GM19099 (cell line): ENCODE results near the gene AOAH.

Experiments used
- POLR2A ChIP-seq: IDR thresholded peaks from 3 replicates; pipeline ENCODE4 v1.6.1; 2011; ENCODE audit warnings: low read depth; ENCODE audit not compliant: insufficient read length; ENCODE audit errors: extremely low read depth

AOAH gene

DNA sequence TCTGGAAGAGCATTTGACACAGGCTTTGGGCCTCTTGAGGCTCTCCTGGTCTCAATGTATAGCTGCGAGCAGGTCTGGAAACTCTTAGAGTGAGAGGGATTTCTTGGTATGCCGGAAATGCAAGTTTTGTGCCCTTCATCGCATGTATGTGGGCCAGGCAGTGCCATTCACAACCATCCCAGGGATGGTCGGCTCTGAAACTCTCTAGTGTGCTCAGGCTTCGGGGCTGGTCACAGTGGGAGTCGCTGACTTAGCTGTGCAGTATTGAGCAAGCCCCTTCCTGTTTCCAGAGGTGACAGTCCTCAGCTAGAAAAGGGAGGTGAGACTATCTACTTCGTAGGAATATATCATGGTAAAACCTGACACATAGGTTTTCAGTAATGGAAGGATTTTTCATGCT lies 2.0 kb upstream of the AOAH start:
- no peak for TF ChIP-seq POLR2A

DNA sequence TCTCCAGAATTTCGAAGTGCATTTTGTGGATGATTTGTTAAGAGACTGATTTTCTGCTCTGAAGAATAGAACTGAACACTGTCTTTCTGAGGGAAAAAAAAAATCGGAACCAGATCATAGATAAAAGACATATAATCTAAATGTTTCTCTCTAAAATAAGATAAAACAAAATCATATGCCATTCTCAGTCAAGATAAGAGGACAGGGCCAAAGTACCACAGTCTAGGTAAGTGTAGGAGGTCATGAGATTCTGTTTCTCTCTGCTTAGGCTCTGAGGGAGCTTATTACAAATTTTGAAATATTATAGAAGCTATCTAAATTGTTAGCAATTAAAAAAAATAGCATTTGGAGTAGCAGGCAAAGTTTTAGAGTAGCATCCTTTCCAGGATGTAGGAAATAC lies 702 bp upstream of the AOAH start:
- TF ChIP-seq POLR2A: no peak

DNA sequence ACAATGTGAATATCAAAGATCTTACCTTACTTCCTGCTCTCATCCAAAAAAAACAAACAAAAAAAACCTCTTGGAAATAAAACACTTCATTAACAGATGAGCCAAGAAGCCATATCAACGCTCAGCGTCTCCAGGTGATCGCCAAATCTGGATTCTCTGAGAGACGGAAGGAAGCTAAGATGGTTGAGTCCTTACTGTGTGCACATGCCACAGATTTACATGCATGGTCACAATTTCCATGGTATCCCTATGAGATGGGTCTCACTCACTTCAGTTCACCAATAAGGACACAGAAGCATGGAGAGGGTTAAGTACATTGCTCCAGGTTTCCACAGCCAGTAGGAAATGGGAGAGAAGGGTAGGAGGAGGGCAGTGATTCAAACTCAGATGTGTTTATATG lies 1.0 kb downstream of the AOAH start:
- no peak for TF ChIP-seq POLR2A

DNA sequence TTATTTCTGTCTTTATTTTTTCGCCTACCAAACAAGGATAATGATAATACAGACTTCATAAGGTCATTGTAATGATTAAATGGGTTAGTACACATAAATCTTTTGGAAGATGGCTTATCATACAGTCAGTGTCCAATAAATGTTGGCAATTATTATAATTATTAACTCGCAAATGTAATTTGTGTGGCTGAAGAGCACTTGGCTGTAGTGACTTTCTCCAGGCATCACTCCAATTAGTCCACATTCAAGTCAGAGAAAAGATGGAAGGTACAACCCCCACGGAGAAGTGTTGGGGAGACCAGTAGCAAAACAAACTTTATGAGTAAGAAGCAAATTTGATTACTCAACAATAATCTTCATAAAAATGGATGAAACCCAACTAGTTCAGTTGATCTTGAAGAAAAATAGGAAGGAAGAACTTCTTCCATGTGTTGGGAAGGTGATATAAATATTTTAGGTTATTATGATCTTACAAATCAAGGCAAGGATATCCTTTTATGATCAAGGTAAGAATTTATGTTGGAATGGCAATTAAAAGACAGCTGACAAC lies 5.1 kb downstream of the AOAH start:
- TF ChIP-seq POLR2A: no peak

DNA sequence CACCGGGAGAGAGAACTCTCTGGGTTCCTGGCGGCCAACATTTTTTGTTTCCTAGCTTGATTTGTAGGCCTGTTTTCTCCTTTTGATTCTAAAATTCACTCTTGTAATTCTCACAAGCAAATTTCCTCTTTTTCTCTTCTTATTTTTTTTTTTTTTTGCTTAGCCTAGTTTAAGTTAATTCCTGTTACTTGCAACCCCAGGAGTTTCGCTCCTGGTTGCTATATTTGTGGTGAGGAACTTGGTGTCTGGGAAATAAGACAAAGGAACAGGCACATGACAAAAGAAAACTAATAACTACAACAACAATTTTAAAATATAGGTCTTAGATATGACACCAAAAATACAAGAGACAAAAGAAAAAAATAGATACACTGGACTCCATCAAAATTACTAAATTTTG lies 6.7 kb downstream of the AOAH start:
- TF ChIP-seq POLR2A: no peak

DNA sequence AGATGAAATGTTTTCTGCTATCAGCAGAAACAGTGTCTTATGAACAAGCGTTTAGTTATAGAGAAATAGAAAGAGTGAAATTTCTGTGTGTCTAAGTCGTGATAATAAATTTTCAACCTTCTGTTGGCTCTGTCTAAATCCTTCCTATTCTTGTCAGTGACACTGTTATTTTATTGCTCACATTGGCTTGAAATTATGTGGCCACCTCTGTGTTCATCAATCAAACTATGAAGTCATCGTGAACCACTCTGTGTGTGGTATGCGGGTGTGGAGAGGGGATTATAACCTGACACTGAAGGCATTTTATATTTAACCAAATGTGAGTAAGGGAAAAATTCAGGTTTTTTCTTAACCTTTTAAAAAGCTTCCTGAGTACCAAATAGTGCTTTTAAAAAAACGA lies 12.3 kb downstream of the AOAH start:
- TF ChIP-seq POLR2A: no peak

DNA sequence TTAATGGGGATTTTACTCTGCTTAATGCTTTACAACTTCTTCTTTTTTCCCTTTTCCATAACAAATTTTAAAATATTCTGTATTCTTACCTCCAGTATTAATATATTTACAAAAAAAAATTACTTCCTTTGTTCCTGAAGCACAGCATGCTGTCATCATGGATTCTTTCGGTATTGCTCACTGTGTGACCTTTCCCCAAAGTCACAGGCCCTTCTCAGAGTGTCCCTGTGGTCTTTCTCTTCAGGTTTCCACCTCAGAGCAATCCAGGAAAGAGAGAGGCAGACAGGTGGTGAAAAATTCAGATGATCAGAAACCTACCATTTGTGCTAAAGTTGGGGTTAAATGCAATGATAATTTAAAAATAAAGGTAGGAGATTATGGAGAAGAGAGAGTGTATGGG lies 13.0 kb downstream of the AOAH start:
- TF ChIP-seq POLR2A: no peak

DNA sequence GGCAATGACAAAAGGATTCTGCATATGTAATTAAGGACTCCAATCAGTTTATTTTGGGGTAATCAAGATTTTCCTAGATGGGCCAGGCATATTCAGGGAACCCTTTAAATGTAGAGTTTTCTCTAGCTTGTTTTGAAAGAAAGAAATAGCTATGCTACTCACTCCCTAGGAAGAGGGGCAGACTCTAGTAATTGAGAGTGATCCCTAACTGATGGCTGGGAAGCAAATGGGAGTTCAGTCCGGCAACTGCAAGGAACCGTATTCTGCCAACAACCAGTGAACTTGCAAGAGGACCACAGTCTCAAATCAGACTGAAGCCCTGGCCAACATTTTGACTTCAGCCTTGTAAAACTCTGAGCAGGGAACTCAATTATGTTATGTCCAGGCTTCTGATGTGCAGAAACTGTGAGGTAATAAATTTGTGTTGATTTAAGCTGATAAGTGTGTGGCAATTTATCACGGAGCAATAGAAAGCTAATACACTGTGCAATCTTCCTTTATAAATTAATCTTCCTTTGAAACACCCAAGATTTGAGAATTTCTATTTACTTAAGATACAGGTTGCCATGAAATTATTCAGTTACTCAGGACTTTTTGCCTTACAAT lies 14.0 kb downstream of the AOAH start:
- no peak for TF ChIP-seq POLR2A

DNA sequence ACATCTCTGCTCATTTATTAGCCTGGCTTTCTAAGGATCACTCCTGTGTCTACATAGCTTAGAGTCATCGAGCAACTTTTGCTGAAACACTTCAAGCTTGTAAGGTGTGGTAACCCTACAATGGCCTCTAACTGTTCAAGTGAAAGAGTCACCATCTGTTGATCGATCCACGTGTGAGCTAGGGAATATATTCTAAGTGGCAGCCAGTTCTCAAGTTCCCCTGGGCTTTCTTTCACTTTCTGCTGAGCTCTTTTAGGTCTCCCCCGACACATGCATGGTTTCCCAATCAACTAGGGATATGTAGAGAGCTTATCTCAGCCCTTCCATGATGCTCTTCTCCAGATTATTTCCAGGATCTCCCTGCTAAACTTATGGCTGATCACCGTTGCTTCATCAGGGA lies 15.5 kb downstream of the AOAH start:
- TF ChIP-seq POLR2A: no peak

DNA sequence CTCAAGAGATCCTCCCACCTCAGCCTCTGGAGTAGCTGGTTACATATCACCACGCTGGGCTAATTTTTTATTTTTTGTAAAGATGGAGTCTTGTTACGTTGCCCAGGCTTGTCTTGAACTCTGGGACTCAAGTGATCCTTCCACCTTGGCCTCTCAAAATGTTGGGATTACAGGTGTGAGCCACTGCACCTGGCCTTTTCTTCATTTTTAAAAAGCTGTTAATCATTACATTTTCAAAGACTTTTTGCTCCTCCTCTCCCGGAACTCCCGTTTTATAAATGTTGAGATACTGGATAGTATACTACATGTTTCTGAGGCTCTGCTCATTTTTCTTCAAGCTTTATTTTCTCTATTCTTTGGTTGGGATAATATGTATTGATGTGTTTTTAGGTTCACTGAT lies 16.4 kb downstream of the AOAH start:
- TF ChIP-seq POLR2A: no peak

DNA sequence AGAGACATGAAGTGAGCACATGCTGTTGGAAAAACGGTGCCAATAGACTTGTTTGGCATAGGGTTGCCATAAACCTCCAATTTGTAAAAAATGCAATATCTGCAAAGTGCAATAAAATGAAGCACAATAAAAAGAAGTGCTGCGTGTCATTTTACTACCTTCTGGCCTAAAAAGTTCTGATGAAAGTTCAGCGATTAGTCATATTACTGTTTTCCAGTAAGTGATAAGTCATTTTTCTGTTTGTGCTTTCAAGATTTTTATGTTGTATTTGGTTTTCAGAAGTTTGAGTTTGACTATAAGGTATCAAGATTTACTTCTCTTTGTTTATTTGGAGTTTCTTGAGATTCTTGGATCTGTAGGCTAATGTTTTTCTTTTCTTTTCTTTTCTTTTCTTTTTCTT lies 16.8 kb downstream of the AOAH start:
- TF ChIP-seq POLR2A: no peak

DNA sequence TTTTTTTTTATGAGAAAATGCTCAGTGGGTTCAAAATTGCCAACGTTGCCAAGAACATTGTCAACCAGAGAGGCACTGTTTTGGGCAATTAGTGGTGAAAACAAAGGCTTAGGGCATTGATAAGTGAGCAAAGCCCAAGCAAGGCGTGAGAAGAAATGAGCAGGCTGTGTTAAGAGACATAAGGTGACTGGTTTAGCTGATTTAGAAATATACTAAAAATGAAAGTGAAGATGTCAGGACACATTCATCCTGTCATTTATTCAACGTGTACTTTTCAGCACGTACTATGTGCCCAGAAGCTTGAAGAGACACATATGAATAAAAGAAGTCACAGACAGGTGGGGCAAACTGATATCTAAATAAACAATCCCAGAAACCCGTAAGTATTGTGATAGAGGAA lies 31.8 kb downstream of the AOAH start:
- TF ChIP-seq POLR2A: no peak

DNA sequence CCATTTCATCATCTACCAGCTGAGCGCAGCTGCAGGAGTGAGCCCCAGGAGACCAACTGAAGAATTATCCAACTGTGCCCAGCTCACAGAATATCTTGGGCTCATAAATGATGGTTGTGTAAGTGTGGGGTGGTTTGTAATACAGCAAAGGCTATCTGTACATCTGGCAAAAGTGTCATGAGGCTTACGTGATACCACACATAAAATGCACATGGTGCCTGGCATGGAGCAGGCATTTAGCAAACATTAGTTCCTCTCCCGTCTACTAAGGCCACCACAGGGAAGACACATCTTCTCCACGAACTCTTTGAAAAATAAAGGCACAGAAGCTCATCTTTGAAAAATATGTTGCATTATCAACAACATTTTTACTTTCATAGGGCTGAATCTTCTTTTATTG lies 32.3 kb downstream of the AOAH start:
- no peak for TF ChIP-seq POLR2A

DNA sequence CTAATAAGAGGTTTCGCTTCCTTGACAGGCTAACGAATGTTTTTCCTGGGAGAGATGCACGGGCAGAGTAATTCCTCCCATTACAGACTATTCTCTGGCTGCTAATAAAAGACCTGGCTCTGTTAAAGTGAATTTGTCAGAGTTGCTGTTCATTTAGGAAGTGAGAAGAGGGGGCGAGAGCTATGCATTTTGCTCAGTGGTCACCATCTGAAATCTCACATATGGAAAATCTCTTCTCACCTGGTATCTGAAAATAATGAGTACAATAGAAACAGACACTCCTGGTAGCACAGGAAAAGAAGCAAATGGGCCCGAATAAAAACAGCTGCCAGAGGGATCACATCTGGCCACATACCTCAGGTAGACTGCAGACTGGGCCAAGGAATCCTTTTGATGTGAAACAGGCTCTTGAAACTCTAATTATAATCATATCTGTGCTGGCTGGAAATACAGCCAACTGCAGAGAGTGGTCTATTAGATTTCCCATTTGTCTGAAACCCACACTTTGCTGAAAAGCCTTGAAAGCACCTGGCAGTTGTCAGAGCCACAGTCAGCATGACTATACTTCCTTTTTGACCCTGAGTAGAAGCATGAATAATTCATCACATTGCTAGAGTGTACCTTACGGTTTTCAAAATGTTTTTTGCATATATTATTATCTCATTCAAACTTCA lies 33.6 kb downstream of the AOAH start:
- TF ChIP-seq POLR2A: no peak

DNA sequence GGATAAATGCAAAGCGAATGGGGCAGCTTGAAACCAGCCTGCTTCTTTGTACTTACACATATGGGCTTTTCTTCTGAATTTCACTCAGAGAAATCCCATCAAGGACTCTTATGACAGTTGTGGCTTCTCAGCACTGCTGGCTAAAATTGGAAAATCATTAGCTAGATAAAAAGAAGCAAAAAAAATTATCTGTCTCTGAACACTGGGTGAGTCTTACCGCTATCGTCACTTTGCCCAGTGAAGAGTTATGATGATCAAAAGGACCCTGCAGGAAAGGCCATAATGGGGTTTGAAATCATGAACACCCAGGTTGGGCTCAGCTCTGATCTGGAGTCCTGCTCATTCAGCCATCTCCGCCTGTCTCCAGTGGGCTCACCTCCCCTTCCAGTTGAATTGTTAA lies 34.3 kb downstream of the AOAH start:
- TF ChIP-seq POLR2A: no peak

DNA sequence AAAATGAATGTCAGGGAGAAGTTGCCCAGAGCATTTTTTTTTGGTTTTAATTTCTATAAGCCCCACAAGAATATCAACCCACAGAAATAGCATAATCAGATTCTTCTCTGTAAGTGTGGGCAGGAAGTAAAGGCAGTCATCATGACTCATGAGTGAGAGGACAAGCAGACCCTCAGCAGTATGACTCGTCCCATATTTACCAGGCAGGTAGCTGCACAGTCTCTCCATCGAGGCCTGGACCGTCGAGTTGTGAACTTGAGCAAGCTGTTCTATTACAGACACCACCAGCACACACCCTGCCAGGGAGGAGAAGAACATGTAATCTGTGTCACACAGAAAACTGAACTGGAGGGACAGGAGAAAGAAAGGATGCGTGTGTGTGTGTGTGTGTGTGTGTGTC lies 37.8 kb downstream of the AOAH start:
- no peak for TF ChIP-seq POLR2A

DNA sequence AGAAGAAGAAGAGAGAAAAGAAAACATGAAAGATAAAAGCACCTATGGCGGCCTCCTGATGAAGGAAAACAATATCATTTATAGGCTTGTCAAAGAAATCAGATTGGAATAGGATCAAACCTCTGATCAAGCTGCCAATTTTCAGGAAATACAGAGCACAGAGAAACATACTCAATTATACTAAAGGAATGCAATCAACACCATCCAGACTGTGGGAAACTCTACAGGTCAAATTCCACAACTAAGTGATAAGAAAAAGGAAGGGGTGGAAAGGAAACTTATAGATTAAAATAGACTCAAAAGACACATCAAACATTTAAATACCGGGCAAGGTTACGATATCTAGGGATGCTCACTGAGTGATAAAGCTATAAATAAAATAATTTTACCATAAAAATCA lies 39.3 kb downstream of the AOAH start:
- TF ChIP-seq POLR2A: no peak
